Astrocyte (in vitro differentiated cells and primary cell): ENCODE data around the gene MED12L. TPM values are rescaled to one million over a fixed set of nuclear protein-coding genes. Genes with fewer than 3 reads are reported as not detected.

Source experiments
- DNase-seq: peaks from one replicate; pipeline ENCODE4 v3.0.0-alpha.2; 2010; ENCODE audit warnings: low read depth
- FAIRE-seq: peaks from 2 replicates; lab custom pipeline; 2011; peaks lifted over from hg19 to GRCh38; lab: Jason Lieb, UNC
- H2AFZ ChIP-seq: 2 replicates; pipeline ENCODE4 v1.6.0; 2012; ENCODE audit warnings: low read depth, low read length, inconsistent platforms
- H3K27ac ChIP-seq: 2 replicates; pipeline ENCODE4 v1.5.1; 2011; ENCODE audit warnings: low read depth, low read length, inconsistent platforms
- H3K27me3 ChIP-seq: 2 replicates; pipeline ENCODE4 v1.6.0; 2011; ENCODE audit warnings: low read length, inconsistent platforms; ENCODE audit not compliant: insufficient read depth
- H3K36me3 ChIP-seq: 2 replicates; pipeline ENCODE4 v1.5.1; 2011; ENCODE audit warnings: low read length, inconsistent platforms; ENCODE audit not compliant: insufficient read depth
- H3K4me1 ChIP-seq: 2 replicates; pipeline ENCODE4 v1.5.1; 2011; ENCODE audit warnings: low read length, inconsistent platforms; ENCODE audit not compliant: insufficient read depth
- H3K4me2 ChIP-seq: 2 replicates; pipeline ENCODE4 v1.6.0; 2012; ENCODE audit warnings: low read length, inconsistent platforms
- H3K4me3 ChIP-seq: 2 replicates; pipeline ENCODE4 v1.5.1; 2011; ENCODE audit warnings: low read depth, mild to moderate bottlenecking, low read length, inconsistent platforms; ENCODE audit not compliant: insufficient read depth
- H3K79me2 ChIP-seq: 2 replicates; pipeline ENCODE4 v1.6.0; 2012; ENCODE audit warnings: mild to moderate bottlenecking, low read length, inconsistent platforms; ENCODE audit not compliant: insufficient read depth
- H3K9ac ChIP-seq: 2 replicates; pipeline ENCODE4 v1.6.0; 2012; ENCODE audit warnings: mild to moderate bottlenecking, low read length, inconsistent platforms
- H3K9me3 ChIP-seq: 2 replicates; pipeline ENCODE4 v1.5.1; 2012; ENCODE audit warnings: low read depth, mild to moderate bottlenecking, low read length, inconsistent platforms; ENCODE audit not compliant: insufficient read depth
- H4K20me1 ChIP-seq: 2 replicates; pipeline ENCODE4 v1.6.0; 2012; ENCODE audit warnings: low read length, inconsistent platforms; ENCODE audit not compliant: insufficient read depth
- H3K27ac Mint-ChIP-seq: one replicate; pipeline ENCODE4 v1.8.0; 2021; ENCODE audit warnings: mild to moderate bottlenecking, mixed read lengths; ENCODE audit not compliant: unreplicated experiment
- H3K27me3 Mint-ChIP-seq: one replicate; pipeline ENCODE4 v1.8.0; 2021; ENCODE audit warnings: low read depth, mixed read lengths; ENCODE audit not compliant: unreplicated experiment
- H3K36me3 Mint-ChIP-seq: one replicate; pipeline ENCODE4 v1.8.0; 2021; ENCODE audit warnings: low read depth, mixed read lengths; ENCODE audit not compliant: unreplicated experiment
- H3K4me1 Mint-ChIP-seq: one replicate; pipeline ENCODE4 v1.8.0; 2021; ENCODE audit warnings: low read depth, mixed read lengths; ENCODE audit not compliant: unreplicated experiment
- H3K4me3 Mint-ChIP-seq: one replicate; pipeline ENCODE4 v1.8.0; 2021; ENCODE audit warnings: mild to moderate bottlenecking, moderate library complexity, mixed read lengths; ENCODE audit not compliant: unreplicated experiment
- H3K9me3 Mint-ChIP-seq: one replicate; pipeline ENCODE4 v1.8.0; 2021; ENCODE audit warnings: mild to moderate bottlenecking, mixed read lengths; ENCODE audit not compliant: unreplicated experiment
- CTCF ChIP-seq: IDR thresholded peaks from 2 replicates; pipeline ENCODE4 v1.5.1; 2011; ENCODE audit warnings: low read depth, mild to moderate bottlenecking, inconsistent platforms, low read length, moderate library complexity; ENCODE audit not compliant: insufficient read depth
- EZH2 ChIP-seq: IDR thresholded peaks from 2 replicates; pipeline ENCODE4 v1.6.1; 2012; ENCODE audit warnings: mild to moderate bottlenecking, low read length, inconsistent platforms; ENCODE audit not compliant: insufficient read depth
- total RNA-seq: library from RNA; stranded (reverse); gene quantifications from 2 replicates; pipeline ENCODE4 v1.2.1, GENCODE V29; 2021

MED12L gene
- total RNA-seq, 1 donor from 2014 or later, result 8.2 TPM

GRCh38 chr3:151262871-151263525 is 177.5 kb downstream of the MED12L start:
- H3K4me3 ChIP-seq, result no peak overlapping the region
- no peaks in the 10 kb centered on the region for H3K9me3 Mint-ChIP-seq
- no peaks in the 10 kb centered on the region for H3K27me3 Mint-ChIP-seq
- no peak overlapping the region for H3K27ac ChIP-seq
- no peaks in the 10 kb centered on the region for H3K79me2 ChIP-seq
- H3K27me3 ChIP-seq, result no peaks in the 10 kb centered on the region
- no peak for FAIRE-seq
- peaks cover 1% of the 10 kb centered on the region for H3K36me3 Mint-ChIP-seq
- H4K20me1 ChIP-seq, result no peaks in the 10 kb centered on the region
- no peak for DNase-seq
- no peaks in the 10 kb centered on the region for H3K36me3 ChIP-seq
- no peak overlapping the region for H3K9ac ChIP-seq
- H2AFZ ChIP-seq, result no peak overlapping the region
- H3K27ac Mint-ChIP-seq, result no peak overlapping the region
- H3K4me1 Mint-ChIP-seq, result peaks cover 8% of the 10 kb centered on the region
- no peak overlapping the region for H3K4me3 Mint-ChIP-seq
- TF ChIP-seq EZH2, result no peak
- TF ChIP-seq CTCF, result no peak
- H3K4me1 ChIP-seq, result no peaks in the 10 kb centered on the region
- no peak overlapping the region for H3K4me2 ChIP-seq
- no peaks in the 10 kb centered on the region for H3K9me3 ChIP-seq

- Histone ChIP-seq H3K27me3 (no peaks in the 10 kb centered on the region), H3K4me3 (no peak overlapping the region), H3K79me2 (no peaks in the 10 kb centered on the region), H3K4me2 (no peak overlapping the region), H3K27ac (no peak overlapping the region), H4K20me1 (no peaks in the 10 kb centered on the region), H3K4me1 (no peaks in the 10 kb centered on the region), H3K36me3 (no peaks in the 10 kb centered on the region), H3K9me3 (no peaks in the 10 kb centered on the region), H2AFZ (no peak overlapping the region), H3K9ac (no peak overlapping the region)
- FAIRE-seq (no peak), DNase-seq (no peak)
- Mint-ChIP-seq H3K27me3 (no peaks in the 10 kb centered on the region), H3K4me1 (peaks cover 11% of the 10 kb centered on the region), H3K27ac (no peak overlapping the region), H3K9me3 (no peaks in the 10 kb centered on the region), H3K36me3 (peaks cover 1% of the 10 kb centered on the region), H3K4me3 (no peak overlapping the region)
- TF ChIP-seq CTCF (no peak), EZH2 (no peak)
These were observed 179.1 kb downstream of the MED12L start for GRCh38 chr3:151264605-151265004.

- no peaks in the 10 kb centered on the region for H3K27me3 ChIP-seq
- H3K36me3 ChIP-seq, result no peaks in the 10 kb centered on the region
- H4K20me1 ChIP-seq, result no peaks in the 10 kb centered on the region
- no peak overlapping the region for H3K27ac ChIP-seq
- DNase-seq, result no peak
- no peak overlapping the region for H3K4me2 ChIP-seq
- no peak overlapping the region for H3K4me3 ChIP-seq
- TF ChIP-seq EZH2, result no peak
- TF ChIP-seq CTCF, result no peak
- H3K9me3 ChIP-seq, result no peaks in the 10 kb centered on the region
- Mint-ChIP-seq H3K36me3 (no peaks in the 10 kb centered on the region), H3K27ac (no peak overlapping the region), H3K9me3 (no peaks in the 10 kb centered on the region), H3K27me3 (no peaks in the 10 kb centered on the region), H3K4me1 (peaks cover 11% of the 10 kb centered on the region), H3K4me3 (no peak overlapping the region)
- no peaks in the 10 kb centered on the region for H3K79me2 ChIP-seq
- FAIRE-seq, result no peak
- H3K4me1 ChIP-seq, result no peaks in the 10 kb centered on the region
- no peak overlapping the region for H2AFZ ChIP-seq
- H3K9ac ChIP-seq, result no peak overlapping the region
These were observed 179.7 kb downstream of the MED12L start for GRCh38 chr3:151265166-151265565.
